GM12801 (cell line): Measurements from ENCODE around the gene ABCG1.

Source experiments
- CTCF ChIP-seq: IDR thresholded peaks from one replicate; pipeline ENCODE4 v1.5.1; 2011; ENCODE audit warnings: control low read depth; ENCODE audit not compliant: insufficient read length; ENCODE audit errors: extremely low read depth

The ABCG1 gene

GRCh38 chr21:42202321-42202720 lies 16.6 kb upstream of the ABCG1 start:
- no peak for TF ChIP-seq CTCF

GRCh38 chr21:42203321-42203720 lies 15.6 kb upstream of the ABCG1 start:
- no peak for TF ChIP-seq CTCF

- TF ChIP-seq CTCF = no peak
Observed at GRCh38 chr21:42203936-42204335, 15.0 kb upstream of the ABCG1 start.

- TF ChIP-seq CTCF = no peak
Observed at GRCh38 chr21:42207426-42207825, 11.5 kb upstream of the ABCG1 start.

GRCh38 chr21:42208036-42208435 lies 10.9 kb upstream of the ABCG1 start:
- no peak for TF ChIP-seq CTCF

GRCh38 chr21:42208801-42209490 lies 10.0 kb upstream of the ABCG1 start:
- no peak for TF ChIP-seq CTCF

GRCh38 chr21:42209801-42210479 lies 9.0 kb upstream of the ABCG1 start:
- TF ChIP-seq CTCF = no peak
